ENCODE results near the gene AMZ1.

GRCh38 chr7:2713978-2714377 is 26.0 kb downstream of the AMZ1 start:
- no peak for TF ChIP-seq CTCF (IDR thresholded peaks at IDR 0.05)
- TF ChIP-seq POLR2A (IDR thresholded peaks at IDR 0.05) = no peak

Data from lower leg skin (tissue), 3 donors.